HG02623 (cell line): ENCODE measurements around the gene GABRB1.

Experiments used
- ATAC-seq: cut with Tn5 transposase; IDR thresholded peaks from one replicate; pipeline ENCODE4 v1.9.1; 2021; ENCODE audit warnings: moderate library complexity; ENCODE audit not compliant: unreplicated experiment

Gene GABRB1

DNA sequence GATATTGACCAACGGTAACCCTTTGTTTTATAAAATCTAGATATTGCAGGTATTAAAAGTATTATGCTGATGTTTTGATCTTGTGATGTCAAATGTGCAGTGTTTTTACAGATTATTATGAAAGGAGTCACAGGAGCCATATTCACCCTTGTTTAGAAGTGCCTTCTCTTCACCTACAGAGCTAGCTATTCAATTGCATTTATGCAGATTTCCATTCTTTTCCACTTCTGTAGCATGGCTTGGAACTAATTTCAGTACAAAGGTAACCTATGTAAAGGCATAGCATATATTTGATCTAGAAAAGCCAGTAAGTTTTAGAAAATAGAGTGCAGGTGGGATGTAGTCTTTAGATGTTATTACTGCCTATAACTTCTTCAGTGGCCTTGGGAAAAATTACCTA, 176.2 kb downstream of the GABRB1 start:
- no peak for ATAC-seq

DNA sequence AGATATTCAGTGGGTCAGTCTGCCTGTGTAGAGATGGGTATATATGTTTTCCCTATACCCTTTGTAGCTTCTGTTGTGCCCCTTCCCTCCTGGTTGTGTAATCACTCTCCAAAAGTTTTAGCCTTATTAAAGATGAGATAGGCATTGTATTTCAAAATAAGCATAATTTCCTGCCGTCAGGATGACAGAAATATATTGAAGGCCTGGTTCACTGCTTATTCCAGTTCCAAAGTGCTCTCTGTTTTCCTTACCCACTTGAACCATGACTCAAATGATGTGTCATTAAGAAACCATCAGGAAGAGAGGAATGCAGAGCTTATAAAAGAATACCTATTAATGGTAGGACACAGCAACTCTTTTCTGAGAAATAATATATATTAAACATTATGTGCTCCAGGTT, 178.5 kb downstream of the GABRB1 start:
- ATAC-seq: no peak

DNA sequence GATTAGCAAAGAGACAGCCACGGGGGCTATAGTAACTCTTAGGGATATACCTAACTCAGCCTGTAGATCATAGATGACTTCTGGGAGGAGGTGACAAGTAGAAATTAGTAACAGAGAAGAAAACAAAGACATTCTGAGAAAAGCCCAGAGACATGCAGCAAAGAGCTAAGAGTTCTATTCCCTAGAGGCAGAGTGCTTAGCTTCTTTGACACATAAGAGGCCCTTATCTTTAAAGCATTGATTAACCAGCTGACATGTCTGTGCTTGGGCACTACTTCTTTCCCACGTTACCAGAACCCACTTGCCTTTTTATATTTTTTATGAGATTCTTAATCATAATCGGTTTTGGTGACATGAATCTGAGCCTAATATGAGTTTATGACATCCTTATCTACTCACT, 179.5 kb downstream of the GABRB1 start:
- ATAC-seq: no peak

DNA sequence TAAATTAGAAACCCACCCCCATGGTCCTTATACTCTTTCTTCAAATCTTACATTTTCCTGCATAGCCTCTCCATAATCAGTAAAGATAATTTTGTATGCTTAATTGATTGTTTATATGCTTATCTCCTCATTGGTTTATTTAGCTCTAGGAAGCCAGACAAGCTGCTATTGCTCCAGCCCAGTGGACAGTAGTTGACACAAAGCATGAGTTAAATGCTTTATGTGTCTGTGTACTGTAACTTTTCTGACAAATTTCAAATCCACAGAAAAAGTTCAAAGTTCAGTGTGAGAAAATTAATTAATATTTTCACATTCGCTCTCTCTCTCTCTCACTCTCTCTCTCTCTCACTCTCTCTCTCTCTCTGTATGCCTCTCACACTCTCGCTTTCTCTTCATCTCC, 181.7 kb downstream of the GABRB1 start:
- no peak for ATAC-seq

DNA sequence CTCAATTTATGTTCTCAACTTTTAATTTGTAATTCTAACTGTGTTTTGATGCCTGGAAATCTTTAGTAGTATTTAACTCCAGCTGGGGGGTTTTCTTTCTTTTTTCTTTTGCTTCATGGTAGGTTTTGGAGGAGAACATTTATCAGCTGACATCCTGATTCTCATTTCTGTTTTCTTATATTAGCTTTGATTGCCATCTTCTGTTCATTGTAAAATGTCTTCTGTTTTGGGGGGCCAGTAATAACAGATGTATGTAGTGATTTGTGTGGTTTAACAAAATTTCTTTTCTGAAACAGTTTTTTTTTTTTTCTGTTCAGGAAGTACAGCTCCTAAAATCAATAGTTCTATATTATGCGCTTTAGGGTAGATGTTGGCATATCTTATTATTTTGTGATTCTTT, 182.2 kb downstream of the GABRB1 start:
- no peak for ATAC-seq

DNA sequence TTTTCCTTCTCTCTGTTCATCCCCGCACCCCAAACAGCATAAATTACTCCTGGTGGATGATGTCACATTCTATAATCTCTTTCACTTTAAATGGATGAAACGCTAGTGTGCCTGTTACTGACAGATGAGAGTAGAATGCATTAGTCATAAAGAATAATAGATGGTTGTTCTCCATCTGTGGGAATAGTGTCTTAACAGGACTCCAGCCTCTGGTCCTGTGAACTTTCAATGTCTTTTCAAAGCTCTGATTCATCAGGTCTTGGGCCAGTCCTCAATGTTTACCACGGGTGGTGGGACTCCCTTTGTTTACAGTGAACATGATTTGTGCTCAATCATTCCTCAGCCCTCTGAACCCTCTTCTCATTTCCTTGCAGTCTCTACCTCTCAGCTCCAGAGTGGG, 182.6 kb downstream of the GABRB1 start:
- no peak for ATAC-seq

DNA sequence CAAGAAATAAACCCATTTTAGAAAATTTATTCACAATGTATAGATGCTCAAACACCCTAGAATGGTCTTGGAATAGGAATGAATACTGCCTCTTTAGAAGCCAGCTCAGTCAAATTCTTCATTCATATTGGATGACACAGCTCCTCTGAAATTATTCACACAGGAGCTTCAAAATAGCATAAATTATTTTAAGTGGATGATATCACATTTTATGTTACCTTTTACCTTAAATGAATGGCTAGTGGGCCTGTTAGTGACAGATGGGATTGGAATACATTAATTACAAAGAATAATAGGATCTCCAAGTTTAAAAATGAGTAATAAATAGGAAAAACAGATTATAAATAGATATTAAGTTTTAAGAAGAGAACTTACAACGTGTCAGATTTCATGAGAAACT, 184.4 kb downstream of the GABRB1 start:
- no peak for ATAC-seq

DNA sequence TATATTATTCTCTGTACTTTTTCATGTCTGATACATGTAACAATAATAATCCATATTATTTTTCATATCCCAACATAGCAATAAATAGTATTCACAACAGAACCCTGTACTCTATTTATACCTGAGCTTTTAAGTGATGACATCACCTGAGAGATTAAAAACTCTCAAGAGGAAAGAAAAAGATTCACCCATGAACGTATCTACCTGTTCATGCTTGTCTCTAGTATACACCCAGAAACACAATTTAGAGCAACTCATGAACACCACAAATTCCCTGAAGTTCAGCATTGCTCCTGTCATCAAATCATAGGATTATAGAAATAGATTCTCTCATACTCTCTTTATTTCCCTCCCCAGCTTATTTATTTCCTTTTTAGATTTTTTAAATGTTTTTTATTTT, 185.9 kb downstream of the GABRB1 start:
- ATAC-seq: no peak

DNA sequence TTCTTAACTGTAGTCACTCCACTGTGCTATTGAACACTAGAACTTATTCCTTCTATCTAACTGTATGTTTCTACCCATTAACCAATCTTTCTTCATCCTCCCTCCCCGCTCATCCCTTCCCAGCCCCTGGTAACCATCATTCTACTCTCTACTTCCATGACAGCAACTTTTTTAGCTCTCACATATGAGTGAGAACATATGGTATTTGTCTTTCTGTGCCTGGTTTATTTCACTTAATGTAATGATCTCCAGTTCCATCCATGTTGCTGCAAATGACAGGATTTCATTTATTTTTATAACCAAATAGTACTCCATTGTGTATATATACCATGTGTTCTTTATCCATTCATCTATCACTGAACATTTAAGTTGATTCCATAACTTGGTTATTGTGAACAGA, 186.5 kb downstream of the GABRB1 start:
- ATAC-seq: no peak

DNA sequence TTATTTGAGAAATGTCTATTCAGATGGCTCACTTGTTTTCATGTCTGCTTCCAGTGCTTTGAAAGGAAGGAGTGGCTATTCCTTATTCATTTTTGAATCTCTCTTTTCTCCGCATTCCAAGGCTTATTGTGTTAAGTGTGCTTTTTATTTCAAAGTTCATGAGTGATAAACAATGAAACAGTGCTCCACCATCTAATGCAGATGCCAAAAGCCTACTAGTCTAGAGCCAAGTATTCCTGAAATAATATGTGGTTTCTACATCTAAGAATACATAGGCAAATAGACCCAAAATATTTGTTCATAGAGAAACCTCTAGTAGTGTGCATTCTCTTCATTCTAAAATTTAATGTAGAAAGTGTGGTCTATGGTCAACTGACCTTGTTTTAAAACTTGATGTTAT, 187.3 kb downstream of the GABRB1 start:
- no peak for ATAC-seq

DNA sequence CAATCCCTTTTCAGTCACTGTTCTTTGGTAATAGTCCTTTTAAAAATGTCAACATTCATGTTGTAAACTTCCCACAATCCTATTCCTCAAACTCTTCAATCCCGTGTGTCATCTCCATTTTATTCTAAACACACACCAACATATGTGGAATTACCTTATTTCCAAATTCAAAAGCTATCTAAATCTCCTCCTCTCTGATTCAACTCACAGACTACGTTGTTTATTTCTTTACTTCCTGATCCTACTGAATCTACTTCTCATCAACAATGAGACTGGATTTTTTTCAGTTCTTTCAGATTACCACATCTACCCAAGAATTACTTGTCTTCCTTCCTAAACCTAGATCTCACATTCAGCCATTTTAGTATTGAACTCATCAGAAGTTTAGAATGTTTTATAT, 188.2 kb downstream of the GABRB1 start:
- ATAC-seq: no peak

DNA sequence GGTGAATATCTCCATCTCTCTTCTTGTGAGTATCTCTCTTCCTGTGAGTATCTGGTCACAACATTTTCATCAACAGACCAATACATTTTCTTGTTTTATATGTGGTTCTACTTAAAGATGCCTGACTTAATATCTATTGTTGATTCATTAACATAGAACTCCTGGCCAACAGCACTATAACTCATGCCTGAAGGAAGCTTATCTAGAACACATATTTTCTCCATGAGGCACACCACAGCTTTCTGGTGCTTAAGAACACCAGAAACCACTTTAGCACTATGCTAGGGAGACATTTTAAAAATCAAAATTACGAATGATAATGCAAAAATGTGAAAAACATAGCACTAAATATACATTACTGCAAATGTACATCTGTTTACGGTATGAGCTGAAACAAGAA, 190.4 kb downstream of the GABRB1 start:
- no peak for ATAC-seq

DNA sequence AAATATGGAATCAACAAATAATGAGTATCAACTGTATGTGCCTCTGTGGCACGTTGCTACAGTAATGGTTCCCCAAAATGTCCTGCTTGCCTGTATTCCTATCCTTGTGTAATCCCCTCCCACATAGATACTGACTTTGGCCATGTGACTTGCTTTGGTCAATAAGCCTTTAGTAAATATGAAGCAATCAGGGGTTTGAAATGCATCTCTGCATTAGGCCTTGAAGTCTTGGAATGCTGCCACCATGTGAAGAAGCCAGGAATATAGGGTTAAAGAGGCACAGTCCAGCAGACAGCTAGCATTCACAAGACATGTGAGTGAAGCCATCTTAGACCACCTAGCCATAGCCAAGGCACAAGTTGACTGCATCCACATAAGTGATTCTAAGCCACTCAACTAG, 190.9 kb downstream of the GABRB1 start:
- ATAC-seq: no peak

DNA sequence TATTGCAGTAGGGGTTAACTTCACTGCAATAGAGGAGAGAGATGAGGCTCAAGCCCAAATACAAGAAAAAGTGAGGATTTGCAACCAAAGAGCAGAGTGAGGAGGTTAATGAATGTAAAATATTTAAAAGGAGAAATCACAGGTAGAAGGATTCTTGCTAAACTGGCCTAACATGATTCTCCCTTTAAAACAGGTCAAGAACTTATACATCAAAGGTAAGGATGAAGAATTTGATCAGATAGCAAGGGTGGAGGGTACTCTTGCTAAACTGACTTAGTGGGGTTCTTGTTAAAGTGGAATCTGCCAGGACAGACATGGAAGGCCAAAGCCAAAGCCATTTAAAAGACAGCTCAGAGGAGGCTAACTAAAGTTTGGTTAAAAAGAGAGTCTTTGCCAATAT, 193.0 kb downstream of the GABRB1 start:
- ATAC-seq: no peak

DNA sequence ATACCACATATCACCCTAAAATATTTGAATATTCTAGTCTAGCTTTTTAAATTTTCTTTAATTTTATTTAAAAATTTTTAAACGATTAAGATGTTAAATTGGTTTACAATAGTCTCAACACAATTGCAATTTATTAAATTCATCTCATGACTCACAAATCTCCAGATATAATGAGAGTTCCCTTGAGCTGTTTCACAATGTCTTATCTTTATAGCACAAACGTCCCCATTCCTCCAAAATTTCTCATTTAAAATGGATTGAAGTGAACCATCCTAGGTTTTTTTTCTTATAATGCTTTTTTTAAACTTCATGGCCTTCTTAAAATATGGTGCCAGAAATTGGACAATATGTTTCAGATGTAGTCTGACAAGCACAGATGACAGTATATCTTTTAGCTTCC, 204.4 kb downstream of the GABRB1 start:
- ATAC-seq: no peak

DNA sequence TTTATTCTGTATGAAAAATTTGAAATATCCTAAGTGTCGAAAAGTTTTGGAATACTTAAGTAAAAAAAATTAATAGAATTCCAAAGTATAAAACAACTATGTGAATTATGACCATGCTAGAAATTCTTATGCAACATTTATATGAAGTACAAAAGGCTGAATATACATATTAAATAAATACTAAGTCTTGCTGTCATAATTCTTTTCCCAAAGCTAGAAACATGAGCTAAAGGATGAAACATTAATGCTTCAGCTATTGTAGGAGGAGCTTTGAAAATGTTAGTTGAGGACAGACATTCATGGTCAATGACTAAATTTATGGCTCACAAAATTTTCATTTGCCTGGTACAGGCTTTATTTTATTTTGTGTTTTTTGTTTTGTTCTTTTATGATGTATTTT, 207.3 kb downstream of the GABRB1 start:
- no peak for ATAC-seq

DNA sequence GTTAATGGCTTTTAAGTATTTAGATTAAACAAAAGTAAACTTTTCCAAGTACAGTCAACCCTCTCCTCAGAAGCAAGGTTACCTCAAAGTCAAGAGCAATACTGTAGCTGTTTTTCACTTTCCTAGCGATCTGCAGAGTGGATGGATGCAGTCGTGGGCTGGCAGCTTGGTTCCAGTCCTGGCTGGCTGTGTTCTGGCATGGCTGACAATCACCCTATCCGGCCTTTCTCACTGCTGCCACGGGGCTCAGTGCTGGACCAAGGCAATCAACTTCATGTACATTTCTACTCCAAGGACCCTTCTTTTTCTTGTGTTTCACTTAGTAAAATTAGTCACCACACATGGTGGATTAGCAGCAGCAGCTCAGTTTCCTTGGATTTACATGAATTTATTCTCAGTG, 208.3 kb downstream of the GABRB1 start:
- ATAC-seq: no peak

DNA sequence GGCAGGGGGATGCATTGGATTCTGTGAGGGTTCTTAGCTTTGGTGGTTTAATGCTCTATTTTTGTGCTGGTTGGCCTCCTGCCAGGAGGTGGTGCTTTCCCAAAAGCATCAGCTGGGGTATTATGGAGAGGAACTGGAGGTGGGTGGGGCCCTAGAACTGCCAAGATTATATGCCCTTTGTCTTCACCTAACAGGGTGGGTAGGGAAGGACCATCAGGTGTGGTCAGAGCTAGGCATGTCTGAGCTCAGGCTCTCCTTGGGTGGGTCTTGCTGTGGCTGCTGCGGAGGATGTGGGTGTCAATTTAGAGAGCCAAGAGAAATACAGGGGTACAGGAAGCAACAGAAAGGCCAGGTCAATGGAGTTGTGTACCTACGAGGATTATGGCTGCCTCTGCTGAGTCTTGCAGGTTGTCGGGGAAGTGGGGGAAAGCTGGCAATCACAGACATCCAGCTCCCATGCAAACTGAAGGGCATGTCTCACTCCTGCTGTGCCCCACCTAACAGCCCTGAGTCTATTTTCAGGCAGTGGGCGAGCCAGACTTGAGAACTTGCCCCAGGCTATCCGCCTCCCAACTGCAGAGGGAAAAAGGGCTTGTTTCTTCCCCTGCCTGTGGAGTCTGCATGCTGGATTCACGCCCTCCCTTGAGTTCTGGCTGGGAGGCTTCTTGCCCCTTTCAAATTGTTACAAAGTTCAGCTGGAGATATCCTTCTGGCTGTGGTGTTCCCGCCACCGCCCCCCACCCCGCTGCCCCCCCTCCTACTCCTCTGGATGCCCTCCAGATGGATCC, 220.2 kb downstream of the GABRB1 start:
- ATAC-seq: no peak

DNA sequence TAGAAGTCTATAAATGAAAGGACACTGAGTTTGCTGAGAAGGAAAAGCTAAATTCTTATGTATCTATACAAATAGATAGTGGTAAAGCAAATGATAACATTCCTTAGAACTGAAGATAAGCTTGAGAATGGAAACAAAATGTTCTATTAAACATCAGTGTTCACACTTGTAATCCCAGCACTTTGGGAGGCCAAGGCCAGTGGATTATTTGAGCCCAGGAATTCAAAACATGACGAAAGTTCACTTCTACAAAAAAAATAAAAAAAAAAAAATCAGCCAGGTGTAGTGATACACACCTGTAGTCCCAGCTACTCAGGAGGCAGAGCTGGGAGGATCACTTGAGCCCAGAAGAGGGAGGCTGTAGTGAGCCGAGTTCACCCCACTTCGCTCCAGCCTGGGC, 232.4 kb downstream of the GABRB1 start:
- no peak for ATAC-seq

DNA sequence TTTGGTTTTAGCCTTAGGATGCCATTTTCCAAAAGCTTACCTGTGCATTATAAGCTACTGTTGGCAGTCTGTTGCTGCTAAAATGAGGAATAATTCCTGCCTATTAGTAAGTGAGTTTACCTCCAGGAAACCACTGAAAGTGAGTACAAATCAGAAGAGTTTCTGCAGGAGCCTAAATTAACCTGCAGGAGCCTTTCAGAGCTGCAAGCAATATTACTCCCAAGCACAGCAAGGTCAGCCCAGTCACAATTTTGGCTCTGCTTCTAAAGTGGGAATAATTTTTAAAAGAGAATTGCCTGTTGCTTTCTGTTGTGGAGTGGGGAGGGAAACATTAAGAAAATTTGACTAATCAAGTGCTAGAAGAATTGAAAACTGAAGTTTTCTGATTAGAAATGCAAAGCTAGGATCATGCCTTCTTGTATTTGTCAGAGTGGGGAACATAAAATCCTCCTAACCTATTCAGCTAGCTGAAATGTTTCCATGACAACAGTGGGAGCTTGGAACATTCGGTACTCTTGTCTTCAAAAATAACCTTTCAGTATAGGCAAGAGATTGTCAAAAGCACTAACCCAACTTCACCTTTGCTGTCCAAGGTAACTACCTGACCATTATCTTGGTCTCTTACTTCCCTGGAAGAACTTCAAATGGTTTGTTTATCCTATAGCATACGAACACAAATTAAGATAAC, 239.0 kb downstream of the GABRB1 start:
- no peak for ATAC-seq

DNA sequence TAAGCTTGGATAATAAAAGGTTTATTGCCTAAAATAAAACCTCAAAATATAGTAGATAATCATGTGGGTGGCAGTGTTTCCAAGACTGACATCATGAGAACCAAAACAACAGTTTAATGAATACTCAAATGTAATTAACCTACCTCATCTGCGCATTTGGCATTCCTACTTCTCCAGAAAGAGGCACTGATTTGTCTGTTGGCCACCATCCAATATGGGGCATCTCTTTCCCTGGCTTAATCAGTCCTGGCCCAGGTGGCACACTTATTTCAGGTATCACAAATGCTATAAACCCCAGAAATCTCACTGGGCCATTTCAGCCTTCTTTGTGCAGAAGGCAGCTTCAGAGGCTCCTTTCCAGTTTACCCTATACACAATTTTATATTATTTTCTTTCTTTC, 239.9 kb downstream of the GABRB1 start:
- ATAC-seq: no peak

DNA sequence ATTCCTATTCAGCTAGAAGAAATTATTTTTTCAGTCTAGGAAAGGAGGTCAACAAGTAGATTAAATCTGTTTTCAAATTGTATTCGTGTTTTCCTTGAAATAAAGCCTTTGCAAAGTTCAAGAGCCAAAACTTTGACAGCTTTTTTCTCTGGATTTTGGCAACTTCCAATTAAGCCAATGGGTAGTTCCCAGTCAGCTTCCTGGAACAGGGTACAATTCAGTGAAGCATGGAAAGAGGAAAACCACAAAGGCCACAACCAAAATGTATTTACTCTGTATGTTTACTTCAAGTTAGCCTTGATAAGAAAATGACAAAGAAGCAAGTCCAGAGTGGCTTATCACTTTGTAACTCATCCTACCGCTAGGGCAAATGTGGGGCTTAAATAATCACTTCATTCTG, 243.5 kb downstream of the GABRB1 start:
- ATAC-seq: no peak

DNA sequence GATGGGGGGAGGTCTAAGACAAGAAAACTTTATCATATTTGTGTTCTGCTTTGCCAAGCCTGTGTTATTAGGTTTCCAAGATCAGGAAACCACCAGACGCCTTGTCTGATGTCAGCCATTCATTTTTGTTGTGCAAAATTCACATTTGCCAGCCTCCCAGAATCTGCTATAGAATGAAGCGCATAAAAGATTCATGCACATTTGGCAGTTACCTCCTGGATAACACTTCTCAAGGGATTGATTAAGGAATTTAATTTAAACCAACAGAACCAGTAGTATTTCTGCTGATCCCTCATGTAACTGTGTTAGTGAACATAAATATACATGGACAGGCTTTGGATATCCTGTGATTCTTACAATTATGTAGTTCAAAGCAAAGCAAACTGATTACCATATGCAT, 244.2 kb downstream of the GABRB1 start:
- no peak for ATAC-seq
